Glutamatergic neuron (in vitro differentiated cells): ENCODE data around the gene SELENON. TPM values are rescaled to one million over a fixed set of nuclear protein-coding genes. Genes with fewer than 3 reads are reported as not detected.

ENCODE experiments used
- DNase-seq: peaks from one replicate; pipeline ENCODE4 v3.0.0; 2022
- H3K27ac Mint-ChIP-seq: one replicate; pipeline ENCODE4 v1.8.0; 2020; ENCODE audit warnings: mild to moderate bottlenecking, mixed read lengths, inconsistent platforms; ENCODE audit not compliant: unreplicated experiment
- H3K27me3 Mint-ChIP-seq: one replicate; pipeline ENCODE4 v1.8.0; 2020; ENCODE audit warnings: mild to moderate bottlenecking, moderate library complexity, mixed read lengths, inconsistent platforms; ENCODE audit not compliant: unreplicated experiment
- H3K36me3 Mint-ChIP-seq: one replicate; pipeline ENCODE4 v1.8.0; 2020; ENCODE audit warnings: mild to moderate bottlenecking, mixed read lengths, inconsistent platforms; ENCODE audit not compliant: unreplicated experiment
- H3K4me1 Mint-ChIP-seq: one replicate; pipeline ENCODE4 v1.8.0; 2020; ENCODE audit warnings: mild to moderate bottlenecking, low read depth, mixed read lengths, inconsistent platforms; ENCODE audit not compliant: unreplicated experiment
- H3K4me3 Mint-ChIP-seq: one replicate; pipeline ENCODE4 v1.8.0; 2020; ENCODE audit warnings: mild to moderate bottlenecking, mixed read lengths, inconsistent platforms; ENCODE audit not compliant: unreplicated experiment
- H3K9me3 Mint-ChIP-seq: one replicate; pipeline ENCODE4 v1.8.0; 2020; ENCODE audit warnings: mild to moderate bottlenecking, moderate library complexity, mixed read lengths, inconsistent platforms; ENCODE audit not compliant: unreplicated experiment
- total RNA-seq: library from RNA; stranded (reverse); fragmentation: NEBNext Ultra II Directional; extraction: Animal tissue kit (Norgen Biotek cat#: 25700); gene quantifications from one replicate; pipeline ENCODE4 v1.2.1, GENCODE V29; 2021; ENCODE audit not compliant: unreplicated experiment
- TF ChIP-seq, protein P1 (sequence below): fragments of 200-600 bp; sonication (generic); IDR thresholded peaks from one replicate; pipeline ENCODE4 v1.5.0; 2021; ENCODE audit not compliant: partially characterized antibody, unreplicated experiment

The SELENON gene
- total RNA-seq, 1 donor from 2014 or later, result 79.8 TPM

DNA sequence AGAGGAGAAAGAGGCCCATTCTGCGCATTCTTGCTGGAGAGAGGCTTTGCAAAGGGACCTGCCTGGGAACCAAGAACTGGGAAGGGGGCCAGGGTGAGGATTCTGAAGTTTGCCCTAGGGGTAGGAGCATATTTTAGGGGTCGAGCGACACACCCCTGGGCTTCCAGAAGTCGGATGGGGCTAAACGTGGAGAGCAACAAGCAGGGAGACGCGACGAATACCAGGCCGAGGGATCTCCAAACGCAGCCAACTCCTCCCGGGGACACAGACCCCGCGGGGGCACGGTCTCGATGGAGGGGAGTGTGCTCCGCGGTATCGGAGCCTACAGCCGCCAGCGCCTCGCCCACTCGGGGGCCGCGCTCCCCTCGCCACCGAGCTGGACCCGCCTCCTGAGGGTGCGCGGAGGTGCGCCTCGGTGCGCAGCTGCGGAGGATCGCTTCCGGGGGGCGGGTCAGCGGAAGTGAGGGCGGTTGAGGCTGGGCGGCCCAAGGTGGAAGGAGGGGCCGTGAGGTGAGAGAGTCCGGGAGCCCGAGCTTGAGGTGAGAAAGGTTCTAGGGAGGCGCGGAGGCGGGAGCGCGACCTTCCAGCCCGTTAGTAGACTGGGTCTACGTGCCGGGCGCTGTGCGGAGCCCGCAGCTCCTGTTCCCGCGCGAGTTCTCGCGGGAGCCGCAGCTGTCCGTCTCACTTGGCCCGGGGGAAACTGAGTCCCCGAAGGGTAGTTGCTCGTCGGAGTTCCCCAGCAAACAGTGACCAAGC is 19.7 kb downstream of the SELENON start, which contains the start of gene MTFR1L:
TSS of gene MTFR1L (plus strand) at position 464 of the 756 bp plus-strand sequence. CDS start 3,151 bp downstream, outside the sequence.
- Mint-ChIP-seq H3K9me3 (peaks cover 18% of the 10 kb centered on the region), H3K4me3 (peak within 1 kb of the TSS; percentile 100), H3K27ac (peak within 1 kb of the TSS; percentile 93), H3K4me1 (peaks cover 36% of the 10 kb centered on the region), H3K27me3 (peaks cover 10% of the 10 kb centered on the region), H3K36me3 (no peaks in the 10 kb centered on the region)
- DNase-seq, result peak; percentile 89
- TF ChIP-seq, protein P1, sequence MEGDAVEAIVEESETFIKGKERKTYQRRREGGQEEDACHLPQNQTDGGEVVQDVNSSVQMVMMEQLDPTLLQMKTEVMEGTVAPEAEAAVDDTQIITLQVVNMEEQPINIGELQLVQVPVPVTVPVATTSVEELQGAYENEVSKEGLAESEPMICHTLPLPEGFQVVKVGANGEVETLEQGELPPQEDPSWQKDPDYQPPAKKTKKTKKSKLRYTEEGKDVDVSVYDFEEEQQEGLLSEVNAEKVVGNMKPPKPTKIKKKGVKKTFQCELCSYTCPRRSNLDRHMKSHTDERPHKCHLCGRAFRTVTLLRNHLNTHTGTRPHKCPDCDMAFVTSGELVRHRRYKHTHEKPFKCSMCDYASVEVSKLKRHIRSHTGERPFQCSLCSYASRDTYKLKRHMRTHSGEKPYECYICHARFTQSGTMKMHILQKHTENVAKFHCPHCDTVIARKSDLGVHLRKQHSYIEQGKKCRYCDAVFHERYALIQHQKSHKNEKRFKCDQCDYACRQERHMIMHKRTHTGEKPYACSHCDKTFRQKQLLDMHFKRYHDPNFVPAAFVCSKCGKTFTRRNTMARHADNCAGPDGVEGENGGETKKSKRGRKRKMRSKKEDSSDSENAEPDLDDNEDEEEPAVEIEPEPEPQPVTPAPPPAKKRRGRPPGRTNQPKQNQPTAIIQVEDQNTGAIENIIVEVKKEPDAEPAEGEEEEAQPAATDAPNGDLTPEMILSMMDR, result no peak

DNA sequence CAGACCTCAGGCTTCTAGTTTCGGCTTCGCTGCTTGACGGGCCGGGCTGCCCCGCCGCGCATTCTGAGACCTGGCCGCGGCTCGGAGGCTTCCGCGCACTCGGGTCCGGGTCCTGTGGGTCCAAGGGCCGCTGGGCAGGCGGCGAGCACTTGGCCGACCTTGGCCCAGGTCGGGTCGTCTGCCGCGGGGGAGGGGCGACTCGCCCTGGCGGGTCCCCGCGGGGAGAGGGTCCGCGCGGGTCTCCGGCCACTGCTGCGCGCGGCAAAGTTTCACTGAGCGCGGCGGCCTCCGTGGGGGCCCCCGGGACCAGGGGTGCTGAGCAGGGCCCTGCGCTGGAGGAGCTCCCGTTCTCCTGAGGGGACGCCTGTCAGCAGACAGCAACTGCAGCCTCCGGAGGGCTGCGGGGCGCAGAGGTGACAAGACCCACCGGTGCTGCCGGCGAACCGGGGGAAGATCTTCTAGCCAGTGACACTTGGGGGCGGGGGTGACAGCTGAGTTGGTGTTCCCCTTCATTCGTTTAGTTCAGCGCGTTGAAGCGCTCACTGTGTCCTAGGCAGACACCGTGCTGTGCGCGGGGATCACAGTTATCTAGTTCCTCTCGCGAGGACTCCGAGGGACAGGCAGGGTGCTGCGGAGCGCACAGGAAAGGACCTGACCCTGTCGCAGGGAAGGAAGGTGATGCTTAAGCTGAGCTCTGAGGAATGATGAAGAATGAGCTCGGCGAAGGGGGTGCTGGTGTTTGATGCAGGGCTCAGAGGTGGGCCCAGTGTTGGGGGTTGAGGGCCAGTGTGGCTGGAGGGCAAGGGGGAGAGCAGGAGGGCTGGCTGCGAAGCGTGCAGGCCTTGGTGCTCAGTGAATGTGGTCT is 20.5 kb downstream of the SELENON start:
- Mint-ChIP-seq H3K27ac (peak overlapping the region; percentile 91), H3K27me3 (peaks cover 10% of the 10 kb centered on the region), H3K36me3 (no peaks in the 10 kb centered on the region), H3K4me1 (peaks cover 36% of the 10 kb centered on the region), H3K9me3 (peaks cover 18% of the 10 kb centered on the region), H3K4me3 (peak overlapping the region; percentile 100)
- TF ChIP-seq, protein P1, result no peak
- DNase-seq, result peak; percentile 57

DNA sequence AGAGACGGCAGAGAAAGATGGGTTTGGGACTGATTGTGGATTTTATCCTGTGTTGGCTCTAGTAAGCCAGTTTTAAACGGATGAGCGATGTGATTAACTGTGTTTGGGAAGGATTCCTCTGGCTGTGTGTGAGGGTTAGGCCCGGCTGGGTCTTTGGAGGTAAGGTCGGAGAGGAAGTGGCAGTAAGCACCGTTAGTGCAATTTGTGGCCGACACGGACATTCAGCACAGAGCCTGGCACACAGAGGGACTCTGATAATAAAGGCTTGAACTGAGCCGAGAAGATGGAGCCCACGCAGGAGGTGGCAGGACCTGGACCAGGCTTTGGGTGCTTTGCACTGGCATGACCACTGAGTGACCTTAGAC is 21.1 kb downstream of the SELENON start:
- Mint-ChIP-seq H3K9me3 (peaks cover 18% of the 10 kb centered on the region), H3K27ac (peak overlapping the region; percentile 91), H3K27me3 (peaks cover 9% of the 10 kb centered on the region), H3K4me3 (peak overlapping the region; percentile 97), H3K36me3 (no peaks in the 10 kb centered on the region), H3K4me1 (peaks cover 36% of the 10 kb centered on the region)
- DNase-seq, result no peak
- TF ChIP-seq, protein P1, result no peak

DNA sequence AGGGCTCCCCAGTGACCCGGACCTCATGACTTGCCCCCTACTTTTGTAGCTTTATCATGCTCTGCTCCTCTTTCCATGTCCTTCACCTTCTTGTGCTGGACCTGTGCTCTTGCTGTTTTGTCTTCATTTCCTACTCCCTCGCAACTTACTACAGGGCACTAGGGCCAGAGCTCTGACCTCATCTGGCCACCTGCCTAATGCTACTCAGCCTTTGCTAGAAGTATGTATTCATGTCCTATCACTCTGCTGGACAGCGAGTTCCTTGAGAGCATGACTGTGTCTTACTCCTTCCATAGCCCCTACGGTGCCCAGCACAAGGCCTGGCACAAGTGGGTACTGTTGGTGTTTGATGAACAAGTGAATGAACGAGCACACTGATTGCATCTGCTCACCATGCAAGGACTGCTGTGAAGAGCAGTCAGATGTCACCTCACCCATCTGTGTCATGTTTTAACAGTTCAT is 21.7 kb downstream of the SELENON start:
- DNase-seq, result no peak
- TF ChIP-seq, protein P1, result no peak
- Mint-ChIP-seq H3K27me3 (peaks cover 8% of the 10 kb centered on the region), H3K27ac (peak overlapping the region; percentile 69), H3K4me1 (peaks cover 36% of the 10 kb centered on the region), H3K4me3 (peak overlapping the region; percentile 97), H3K36me3 (no peaks in the 10 kb centered on the region), H3K9me3 (peaks cover 18% of the 10 kb centered on the region)

DNA sequence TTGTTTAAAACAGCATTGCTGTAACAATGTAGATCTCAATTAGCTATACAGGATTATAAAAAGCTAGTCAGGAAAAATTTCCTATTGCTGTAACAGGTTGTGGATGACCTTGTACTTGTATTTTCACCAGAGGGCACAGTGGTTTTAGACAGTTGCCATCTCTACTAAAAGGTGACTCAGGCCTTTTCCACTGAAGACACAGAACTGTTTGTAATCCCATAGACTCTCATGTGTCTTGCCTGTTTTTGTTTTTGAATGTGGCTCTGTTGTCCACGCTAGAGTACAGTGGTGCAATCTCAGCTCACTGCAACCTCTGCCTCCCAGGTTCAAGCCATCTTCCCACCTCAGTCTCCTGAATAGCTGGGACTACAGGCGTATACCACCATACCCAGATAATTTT is 25.6 kb downstream of the SELENON start:
- no peak overlapping the region for H3K4me3 Mint-ChIP-seq
- no peaks in the 10 kb centered on the region for H3K36me3 Mint-ChIP-seq
- H3K27me3 Mint-ChIP-seq, result peaks cover 2% of the 10 kb centered on the region
- DNase-seq, result no peak
- peaks cover 22% of the 10 kb centered on the region for H3K4me1 Mint-ChIP-seq
- TF ChIP-seq, protein P1, result no peak
- no peak overlapping the region for H3K27ac Mint-ChIP-seq
- H3K9me3 Mint-ChIP-seq, result peaks cover 14% of the 10 kb centered on the region
